Femur (tissue), 1 donor: Measurements from ENCODE around the gene FTH1.
"Not testable (repeated sequence)": the region's sequence is repeated elsewhere in the genome, so short reads cannot be mapped to it uniquely, and the experiment has no call there.

Experiments used
- DNase-seq: peaks from one replicate; pipeline ENCODE4 v3.0.0-alpha.2; 2017

Gene FTH1

GRCh38 chr11:61978703-61979661 is 11.5 kb upstream of the FTH1 start:
- DNase-seq, result no peak

- no peak for DNase-seq
Measured at GRCh38 chr11:61976813-61977475, 9.5 kb upstream of the FTH1 start.

GRCh38 chr11:61976420-61976800 is 9.0 kb upstream of the FTH1 start:
- DNase-seq, result no peak

GRCh38 chr11:61975638-61976419 is 8.4 kb upstream of the FTH1 start:
- peak; percentile 53 for DNase-seq

GRCh38 chr11:61974766-61975631 is 7.6 kb upstream of the FTH1 start:
- DNase-seq, result peak; percentile 78

GRCh38 chr11:61973476-61974162 is 6.2 kb upstream of the FTH1 start:
- peak; percentile 57 for DNase-seq

GRCh38 chr11:61972672-61973475 is 5.4 kb upstream of the FTH1 start:
- no peak for DNase-seq

- DNase-seq, result no peak
Measured at GRCh38 chr11:61972112-61972671, 4.8 kb upstream of the FTH1 start.

GRCh38 chr11:61971248-61972111 is 4.0 kb upstream of the FTH1 start:
- DNase-seq, result peak; percentile 98

GRCh38 chr11:61969838-61970662 is 2.6 kb upstream of the FTH1 start:
- no peak for DNase-seq

- DNase-seq, result no peak
Measured at GRCh38 chr11:61969391-61969758, 1.9 kb upstream of the FTH1 start.

GRCh38 chr11:61968758-61969390 is 1.4 kb upstream of the FTH1 start:
- DNase-seq, result no peak

GRCh38 chr11:61967924-61968757 is 707 bp upstream of the FTH1 start:
- DNase-seq, result peak; percentile 64

GRCh38 chr11:61966734-61967115 is 709 bp downstream of the FTH1 start:
- DNase-seq, result peak; percentile 38

- DNase-seq, result not testable (repeated sequence)
Measured at GRCh38 chr11:61964666-61965271, 2.7 kb downstream of the FTH1 start.

GRCh38 chr11:61964058-61964665 is 3.3 kb downstream of the FTH1 start:
- no peak for DNase-seq
